H9 (cell line): ENCODE measurements around the gene NPIPB6. TPM values are rescaled to one million over a fixed set of nuclear protein-coding genes. Genes with fewer than 3 reads are reported as not detected.
A peak's percentile ranks its signal among the peaks of the same experiment; 100 is the strongest.

Experiments
- DNase-seq: peaks from one replicate; pipeline ENCODE4 v3.0.0-alpha.2; 2017
- H2AFZ ChIP-seq: one replicate; pipeline ENCODE4 v1.6.1; 2013; ENCODE audit warnings: mild to moderate bottlenecking, low read length, control low read depth, moderate library complexity
- H2AK5ac ChIP-seq: 2 replicates; pipeline ENCODE4 v1.6.1; 2013; ENCODE audit warnings: low read length, control low read depth, mixed read lengths; ENCODE audit not compliant: insufficient read length
- H2BK120ac ChIP-seq: one replicate; pipeline ENCODE4 v1.6.1; 2013; ENCODE audit warnings: low read depth, mild to moderate bottlenecking, low read length, control low read depth, inconsistent platforms; ENCODE audit not compliant: poor library complexity, severe bottlenecking
- H2BK12ac ChIP-seq: 2 replicates; pipeline ENCODE4 v1.6.1; 2013; ENCODE audit warnings: low read length, control low read depth, mixed read lengths, low read depth; ENCODE audit not compliant: insufficient read length
- H2BK15ac ChIP-seq: 2 replicates; pipeline ENCODE4 v1.6.1; 2013; ENCODE audit warnings: low read depth, low read length, control low read depth
- H2BK20ac ChIP-seq: one replicate; pipeline ENCODE4 v1.6.1; 2013; ENCODE audit warnings: low read depth, mild to moderate bottlenecking, low read length, control low read depth, inconsistent platforms; ENCODE audit not compliant: poor library complexity, severe bottlenecking
- H2BK5ac ChIP-seq: 2 replicates; pipeline ENCODE4 v1.6.1; 2013; ENCODE audit warnings: low read length, control low read depth, mixed read lengths; ENCODE audit not compliant: insufficient read length
- H3K14ac ChIP-seq: 2 replicates; pipeline ENCODE4 v1.6.1; 2013; ENCODE audit warnings: low read length, control low read depth; ENCODE audit not compliant: insufficient read depth
- H3K18ac ChIP-seq: 2 replicates; pipeline ENCODE4 v1.6.1; 2013; ENCODE audit warnings: low read depth, mild to moderate bottlenecking, mixed read lengths, low read length, control low read depth; ENCODE audit not compliant: insufficient read length
- H3K23ac ChIP-seq: 2 replicates; pipeline ENCODE4 v1.6.1; 2013; ENCODE audit warnings: low read length, control low read depth, mixed read lengths, low read depth; ENCODE audit not compliant: insufficient read length
- H3K23me2 ChIP-seq: 2 replicates; pipeline ENCODE4 v1.6.1; 2013; ENCODE audit warnings: low read depth, mild to moderate bottlenecking, mixed read lengths, low read length, control low read depth; ENCODE audit not compliant: insufficient read length, poor library complexity, severe bottlenecking
- H3K27ac ChIP-seq: 2 replicates; pipeline ENCODE4 v1.5.1; 2013; ENCODE audit warnings: low read length, control low read depth, mixed read lengths, low read depth; ENCODE audit not compliant: insufficient read length
- H3K27me3 ChIP-seq: 2 replicates; pipeline ENCODE4 v1.6.1; 2013; ENCODE audit warnings: low read length, control low read depth, inconsistent platforms; ENCODE audit not compliant: insufficient read depth
- H3K4ac ChIP-seq: 2 replicates; pipeline ENCODE4 v1.6.1; 2013; ENCODE audit warnings: low read depth, mild to moderate bottlenecking, control low read depth, inconsistent platforms, low read length, moderate library complexity
- H3K4me1 ChIP-seq: 2 replicates; pipeline ENCODE4 v1.6.1; 2013; ENCODE audit warnings: low read length, control low read depth, inconsistent platforms; ENCODE audit not compliant: insufficient read depth
- H3K4me2 ChIP-seq: 2 replicates; pipeline ENCODE4 v1.6.1; 2013; ENCODE audit warnings: low read length, control low read depth, mixed read lengths; ENCODE audit not compliant: insufficient read length, insufficient read depth
- H3K56ac ChIP-seq: 2 replicates; pipeline ENCODE4 v1.6.1; 2013; ENCODE audit warnings: low read depth, mild to moderate bottlenecking, mixed read lengths, low read length, control low read depth; ENCODE audit not compliant: insufficient read length
- H3K79me1 ChIP-seq: 2 replicates; pipeline ENCODE4 v1.6.1; 2013; ENCODE audit warnings: low read depth, mild to moderate bottlenecking, moderate library complexity, low read length, control low read depth, inconsistent platforms; ENCODE audit not compliant: insufficient read depth, poor library complexity, severe bottlenecking
- H3K79me2 ChIP-seq: 2 replicates; pipeline ENCODE4 v1.6.1; 2013; ENCODE audit warnings: low read length, control low read depth, inconsistent platforms; ENCODE audit not compliant: insufficient read depth
- H3K9ac ChIP-seq: 2 replicates; pipeline ENCODE4 v1.6.1; 2013; ENCODE audit warnings: low read length, control low read depth, mixed read lengths; ENCODE audit not compliant: insufficient read length; ENCODE audit errors: extremely low read depth
- H3K9me3 ChIP-seq: one replicate; pipeline ENCODE4 v1.6.1; 2013; ENCODE audit warnings: low read depth, low read length, inconsistent platforms; ENCODE audit not compliant: control insufficient read depth
- H3T11ph ChIP-seq: one replicate; pipeline ENCODE4 v1.6.1; 2013; ENCODE audit warnings: mild to moderate bottlenecking, low read length, control low read depth, inconsistent platforms
- H4K20me1 ChIP-seq: one replicate; pipeline ENCODE4 v1.6.1; 2013; ENCODE audit not compliant: control insufficient read depth, insufficient read length, insufficient read depth
- H4K5ac ChIP-seq: 2 replicates; pipeline ENCODE4 v1.6.1; 2013; ENCODE audit warnings: low read depth, mild to moderate bottlenecking, mixed read lengths, low read length, control low read depth; ENCODE audit not compliant: insufficient read length
- H4K8ac ChIP-seq: replicated peaks from 2 replicates; pipeline ENCODE4 v1.6.1; 2013; ENCODE audit warnings: low read length, control low read depth, mixed read lengths, low read depth; ENCODE audit not compliant: insufficient read length
- H4K91ac ChIP-seq: 2 replicates; pipeline ENCODE4 v1.6.1; 2013; ENCODE audit warnings: low read depth, mild to moderate bottlenecking, moderate library complexity, mixed read lengths, low read length, control low read depth; ENCODE audit not compliant: insufficient read length
- H3K27ac Mint-ChIP-seq, 3 experiments: 2 replicates in 2 of 3; 3 replicates in 1 of 3; pipeline ENCODE4 v1.8.0; 2020 to 2021; ENCODE audit warnings: mixed read lengths in 3 of 3, mild to moderate bottlenecking in 1 of 3, moderate library complexity in 1 of 3
- H3K27me3 Mint-ChIP-seq: 2 replicates; pipeline ENCODE4 v1.8.0; 2021; ENCODE audit warnings: low read depth, mild to moderate bottlenecking, moderate library complexity, mixed read lengths
- H3K36me3 Mint-ChIP-seq, 3 experiments: 2 replicates in 2 of 3; 3 replicates in 1 of 3; pipeline ENCODE4 v1.8.0; 2020 to 2021; ENCODE audit warnings: low read depth in 3 of 3, mixed read lengths in 3 of 3; ENCODE audit not compliant: insufficient read depth in 1 of 3
- H3K4me1 Mint-ChIP-seq, 2 experiments: 2 replicates each; pipeline ENCODE4 v1.8.0; 2020; ENCODE audit warnings: mixed read lengths in 2 of 2
- H3K4me3 Mint-ChIP-seq, 2 experiments: 2 replicates in 1 of 2; 3 replicates in 1 of 2; pipeline ENCODE4 v1.8.0; 2020 to 2021; ENCODE audit warnings: mild to moderate bottlenecking in 2 of 2, mixed read lengths in 2 of 2, moderate library complexity in 1 of 2
- H3K9me3 Mint-ChIP-seq, 2 experiments: 2 replicates in 1 of 2; 3 replicates in 1 of 2; pipeline ENCODE4 v1.8.0; 2020; ENCODE audit warnings: mild to moderate bottlenecking in 2 of 2, mixed read lengths in 2 of 2, moderate library complexity in 1 of 2
- WGBS: extraction: QIAGEN DNeasy Blood & Tissue Kit; methylation state at CpG from one replicate; pipeline ENCODE4 v1.1.7; 2013; ENCODE audit warnings: missing lambda C conversion rate, low lambda C conversion rate, mixed read lengths; ENCODE audit not compliant: insufficient read length; ENCODE audit errors: extremely low coverage; 5-methylcytosine and 5-hydroxymethylcytosine counted together
- total RNA-seq: library from RNA; stranded (reverse); gene quantifications from 2 replicates; pipeline ENCODE4 v1.2.1, GENCODE V29; 2021
- TF ChIP-seq, protein P1 (sequence below): fragments of 200-600 bp; sonication (generic); conservative IDR thresholded peaks from 3 replicates; pipeline ENCODE4 v1.8.0; 2021; ENCODE audit warnings: antibody characterized with exemption, mild to moderate bottlenecking

The NPIPB6 gene
- total RNA-seq, 1 experiment from 2014 or later: 5.2 TPM

DNA sequence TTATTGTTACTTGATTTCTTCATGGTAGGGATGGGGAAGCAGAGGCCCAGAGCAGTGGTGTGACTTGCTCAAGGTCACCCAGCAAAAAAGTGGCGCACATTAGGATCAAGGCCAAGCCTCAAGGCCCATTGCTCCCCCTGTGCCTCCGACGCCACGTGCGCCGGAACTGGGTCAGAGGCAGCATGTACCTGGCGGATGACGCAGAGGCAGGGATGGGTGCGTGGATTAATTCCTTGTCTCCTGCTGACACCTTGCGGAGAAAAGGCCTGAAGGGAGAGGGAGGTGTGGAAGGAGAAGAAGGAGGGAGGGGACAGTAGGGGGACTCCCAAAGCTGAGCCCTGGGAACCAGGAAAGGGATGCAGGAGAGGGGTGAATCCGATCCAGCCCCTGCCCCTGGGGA lies 52.5 kb downstream of the NPIPB6 start:
- Histone ChIP-seq H2AK5ac (no peak overlapping the region), H2BK120ac (no peak overlapping the region), H2BK12ac (no peak overlapping the region), H3K56ac (no peak overlapping the region), H3K79me1 (no peaks in the 10 kb centered on the region), H3K18ac (no peak overlapping the region), H4K5ac (no peak overlapping the region), H4K8ac (no peak overlapping the region), H3K23me2 (no peaks in the 10 kb centered on the region), H3K4me1 (no peaks in the 10 kb centered on the region; the same call in 1 of the 2 replicates), H3K4ac (no peak overlapping the region), H2BK5ac (no peak overlapping the region), H3K4me2 (no peak overlapping the region), H3K79me2 (peaks cover 4% of the 10 kb centered on the region; the same call in 1 of the 2 replicates), H4K20me1 (peaks cover 6% of the 10 kb centered on the region), H3K9ac (no peak overlapping the region), H3K14ac (no peak overlapping the region; the same call in 1 of the 2 replicates), H3T11ph (no peak overlapping the region), H3K9me3 (no peaks in the 10 kb centered on the region), H3K23ac (no peak overlapping the region), H2BK20ac (no peak overlapping the region), H2BK15ac (no peak overlapping the region), H3K27ac (no peak overlapping the region), H2AFZ (no peak overlapping the region), H4K91ac (no peak overlapping the region), H3K27me3 (no peaks in the 10 kb centered on the region)
- no peak for DNase-seq
- H3K4me3 Mint-ChIP-seq: no peak overlapping the region
- peaks cover 28 to 49% (median 30%) of the 10 kb centered on the region in 3 experiments for H3K36me3 Mint-ChIP-seq
- TF ChIP-seq, protein P1, sequence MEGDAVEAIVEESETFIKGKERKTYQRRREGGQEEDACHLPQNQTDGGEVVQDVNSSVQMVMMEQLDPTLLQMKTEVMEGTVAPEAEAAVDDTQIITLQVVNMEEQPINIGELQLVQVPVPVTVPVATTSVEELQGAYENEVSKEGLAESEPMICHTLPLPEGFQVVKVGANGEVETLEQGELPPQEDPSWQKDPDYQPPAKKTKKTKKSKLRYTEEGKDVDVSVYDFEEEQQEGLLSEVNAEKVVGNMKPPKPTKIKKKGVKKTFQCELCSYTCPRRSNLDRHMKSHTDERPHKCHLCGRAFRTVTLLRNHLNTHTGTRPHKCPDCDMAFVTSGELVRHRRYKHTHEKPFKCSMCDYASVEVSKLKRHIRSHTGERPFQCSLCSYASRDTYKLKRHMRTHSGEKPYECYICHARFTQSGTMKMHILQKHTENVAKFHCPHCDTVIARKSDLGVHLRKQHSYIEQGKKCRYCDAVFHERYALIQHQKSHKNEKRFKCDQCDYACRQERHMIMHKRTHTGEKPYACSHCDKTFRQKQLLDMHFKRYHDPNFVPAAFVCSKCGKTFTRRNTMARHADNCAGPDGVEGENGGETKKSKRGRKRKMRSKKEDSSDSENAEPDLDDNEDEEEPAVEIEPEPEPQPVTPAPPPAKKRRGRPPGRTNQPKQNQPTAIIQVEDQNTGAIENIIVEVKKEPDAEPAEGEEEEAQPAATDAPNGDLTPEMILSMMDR: no peak
- H3K4me1 Mint-ChIP-seq: peaks cover 6 to 9% of the 10 kb centered on the region in 2 experiments
- peak overlapping the region in 1 of 3 experiments; percentile 58; a peak in 2 of 7 replicates for H3K27ac Mint-ChIP-seq
- H3K9me3 Mint-ChIP-seq: peaks cover 0 to 5% of the 10 kb centered on the region in 2 experiments; a peak in 1 of 5 replicates
- WGBS: no CpG with 5 or more reads among the region's 11 CpGs
- H3K27me3 Mint-ChIP-seq: no peaks in the 10 kb centered on the region
